Measurements from ENCODE around the gene TAX1BP1. TPM values are rescaled to one million over a fixed set of nuclear protein-coding genes. Genes with fewer than 3 reads are reported as not detected.
"Not testable (repeated sequence)": the region's sequence is repeated elsewhere in the genome, so short reads cannot be mapped to it uniquely, and the experiment has no call there.

The TAX1BP1 gene
- total RNA-seq, 1 experiment from 2014 or later: 130 TPM

- DNase-seq (ENCODE audit: extremely low read depth, low read depth): no peak
Measured at GRCh38 chr7:27737616-27738015, 2.3 kb upstream of the TAX1BP1 start.

GRCh38 chr7:27739301-27739908, 557 bp upstream of the TAX1BP1 start:
- no peak for DNase-seq (ENCODE audit: extremely low read depth, low read depth)

DNA sequence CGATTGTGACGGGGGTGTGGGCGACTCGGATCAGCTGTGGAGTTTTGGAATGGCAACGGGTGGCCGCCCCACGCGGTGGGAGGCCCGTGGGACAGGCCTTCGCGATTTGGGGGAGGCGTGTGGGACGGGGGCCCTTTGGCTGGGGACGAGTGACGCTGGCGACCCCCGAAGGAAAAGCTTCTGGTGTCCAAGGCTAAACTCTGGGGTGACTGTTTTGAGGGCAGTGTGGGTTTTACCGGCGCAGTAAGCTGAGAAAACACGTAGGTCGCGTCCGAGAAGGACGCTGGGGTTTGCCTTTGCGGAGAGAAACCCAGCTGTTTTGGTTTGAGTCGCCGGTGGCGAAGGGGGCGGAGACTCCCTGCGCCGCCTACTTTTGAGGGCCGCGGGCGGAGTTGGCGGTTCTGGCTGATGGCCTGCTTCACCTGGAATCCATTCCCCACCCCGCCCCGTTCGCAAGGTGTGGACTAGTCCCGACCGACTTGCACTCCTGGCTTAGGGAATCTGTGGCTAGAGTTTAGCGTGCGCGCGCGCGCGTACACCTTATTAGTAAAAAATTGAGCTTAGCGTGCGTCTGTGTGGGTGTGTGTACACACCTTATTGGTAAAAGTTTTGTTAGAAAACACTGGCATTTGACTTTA, 606 bp downstream of the TAX1BP1 start:
- peak; percentile 78 for DNase-seq (ENCODE audit: extremely low read depth, low read depth)

GRCh38 chr7:27742091-27742710, 2.2 kb downstream of the TAX1BP1 start:
- not testable (repeated sequence) for DNase-seq (ENCODE audit: extremely low read depth, low read depth)

- peak; percentile 69 for DNase-seq (ENCODE audit: extremely low read depth, low read depth)
Measured at GRCh38 chr7:27745064-27745583, 5.2 kb downstream of the TAX1BP1 start.

- DNase-seq (ENCODE audit: extremely low read depth, low read depth): no peak
Measured at GRCh38 chr7:27746486-27746885, 6.5 kb downstream of the TAX1BP1 start.

- DNase-seq (ENCODE audit: extremely low read depth, low read depth): no peak
Measured at GRCh38 chr7:27746978-27747377, 7.0 kb downstream of the TAX1BP1 start.

- no peak for DNase-seq (ENCODE audit: extremely low read depth, low read depth)
Measured at GRCh38 chr7:27747589-27748368, 7.8 kb downstream of the TAX1BP1 start.

- DNase-seq (ENCODE audit: extremely low read depth, low read depth): no peak
Measured at GRCh38 chr7:27750316-27750715, 10.4 kb downstream of the TAX1BP1 start.

DNA sequence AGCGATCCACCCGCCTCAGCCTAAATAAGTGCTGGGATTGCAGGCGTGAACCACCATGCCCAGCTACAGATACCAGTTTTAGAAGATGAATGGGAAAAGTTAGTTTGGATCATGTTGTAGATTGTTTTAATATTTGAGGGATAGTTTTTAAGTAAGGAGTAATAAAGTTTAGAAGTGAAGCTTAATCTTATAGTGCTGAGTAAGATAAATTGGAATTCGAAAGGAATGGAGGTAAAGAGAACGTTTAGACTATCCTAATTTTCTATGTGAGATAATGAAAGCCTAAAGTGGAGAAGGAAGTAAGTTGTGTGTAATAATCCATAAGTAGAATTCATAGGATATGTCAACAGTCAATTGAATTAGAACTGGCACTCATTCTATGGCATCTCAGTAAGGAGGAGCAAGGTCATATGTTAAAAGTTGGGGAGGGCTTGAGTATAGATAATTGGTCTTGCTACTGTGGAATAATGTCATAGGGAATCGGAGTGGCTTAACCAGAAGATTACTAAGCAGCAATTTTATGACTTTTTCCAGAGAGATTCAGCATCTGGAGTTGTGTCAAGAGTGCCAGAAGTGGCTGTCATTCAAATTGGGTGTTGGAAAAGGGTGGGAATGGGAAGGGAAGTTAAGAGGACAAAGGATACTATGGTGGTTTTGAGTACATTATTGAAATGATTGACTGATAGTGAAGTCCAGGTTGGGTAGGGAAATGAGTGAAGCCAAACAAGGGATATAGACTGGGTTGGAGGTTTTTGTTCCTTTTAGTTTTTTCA, 12.1 kb downstream of the TAX1BP1 start:
- no peak for DNase-seq (ENCODE audit: extremely low read depth, low read depth)

DNA sequence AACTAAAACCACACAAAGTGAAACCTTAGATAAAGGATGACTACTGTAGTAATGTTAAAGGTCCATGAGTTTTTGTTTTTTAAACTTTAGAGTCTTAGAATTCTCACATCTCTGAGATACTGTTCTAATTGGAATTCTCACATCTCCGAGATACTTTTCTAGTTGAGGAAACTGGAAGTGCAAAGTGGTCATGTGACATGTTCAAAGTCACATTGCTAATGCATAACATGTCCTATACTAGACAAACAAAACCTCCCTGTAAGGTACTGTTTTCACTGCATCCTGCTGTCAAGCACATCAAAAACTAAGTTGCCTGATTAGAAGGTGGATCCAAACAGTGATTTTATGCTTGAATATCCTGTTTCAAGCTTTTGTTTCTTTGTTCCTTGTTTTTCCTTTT, 13.9 kb downstream of the TAX1BP1 start:
- DNase-seq (ENCODE audit: extremely low read depth, low read depth): no peak

DNA sequence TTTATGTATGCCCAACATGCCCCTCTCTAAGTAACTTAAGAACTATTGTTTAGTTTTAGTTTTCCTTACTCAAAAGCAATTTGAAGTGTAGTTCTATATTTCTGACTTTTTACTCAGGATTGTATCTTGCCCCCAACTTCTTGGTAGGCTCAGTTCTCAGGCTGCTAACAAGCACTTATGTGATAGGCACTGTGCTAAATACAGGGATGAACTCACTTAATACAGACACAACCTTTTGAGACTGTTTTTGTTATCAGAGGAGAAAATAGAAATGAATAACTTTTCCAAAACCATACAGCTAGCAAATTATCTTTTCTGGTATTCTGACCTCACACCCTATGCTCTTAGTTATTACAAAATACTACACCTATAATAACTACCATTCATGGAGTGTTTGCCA, 16.3 kb downstream of the TAX1BP1 start:
- DNase-seq (ENCODE audit: extremely low read depth, low read depth): no peak

DNA sequence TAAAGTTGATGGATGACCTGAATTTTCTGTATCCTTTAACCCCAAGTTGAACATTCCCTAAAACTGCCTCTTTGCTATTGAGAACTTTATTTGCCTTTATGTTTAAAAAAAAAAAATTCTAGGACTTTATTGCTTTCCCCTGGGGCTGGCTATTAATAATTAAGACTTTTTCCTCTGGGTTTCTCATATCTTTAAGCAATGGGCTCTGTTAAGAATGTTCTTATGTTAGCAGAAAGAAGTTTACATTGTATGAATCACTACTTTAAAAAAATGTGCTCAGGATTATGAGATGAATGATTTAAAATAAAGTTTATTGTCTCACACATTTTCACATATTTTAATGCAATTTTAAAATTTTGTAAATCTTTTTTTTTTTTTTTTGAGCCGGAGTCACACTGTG, 19.5 kb downstream of the TAX1BP1 start:
- DNase-seq (ENCODE audit: extremely low read depth, low read depth): no peak

DNA sequence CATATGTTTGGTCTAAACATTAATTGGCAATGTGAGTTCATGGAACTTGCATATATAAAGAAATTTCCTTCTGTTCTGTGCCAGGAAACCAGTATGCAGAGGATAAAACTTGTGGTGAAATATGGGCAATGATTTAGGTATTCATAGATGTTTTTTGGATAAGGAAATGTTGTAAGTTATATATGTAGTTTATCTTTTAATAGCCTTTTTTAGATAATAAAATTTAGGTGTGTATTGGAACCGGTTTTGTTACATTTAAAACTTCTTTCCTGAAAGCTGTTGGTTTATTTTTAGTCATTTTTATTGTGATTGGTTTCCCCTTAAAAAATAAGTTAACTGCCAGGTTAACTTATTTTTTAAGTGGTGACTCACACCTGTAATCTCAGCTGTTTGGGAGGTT, 22.1 kb downstream of the TAX1BP1 start:
- no peak for DNase-seq (ENCODE audit: extremely low read depth, low read depth)

DNA sequence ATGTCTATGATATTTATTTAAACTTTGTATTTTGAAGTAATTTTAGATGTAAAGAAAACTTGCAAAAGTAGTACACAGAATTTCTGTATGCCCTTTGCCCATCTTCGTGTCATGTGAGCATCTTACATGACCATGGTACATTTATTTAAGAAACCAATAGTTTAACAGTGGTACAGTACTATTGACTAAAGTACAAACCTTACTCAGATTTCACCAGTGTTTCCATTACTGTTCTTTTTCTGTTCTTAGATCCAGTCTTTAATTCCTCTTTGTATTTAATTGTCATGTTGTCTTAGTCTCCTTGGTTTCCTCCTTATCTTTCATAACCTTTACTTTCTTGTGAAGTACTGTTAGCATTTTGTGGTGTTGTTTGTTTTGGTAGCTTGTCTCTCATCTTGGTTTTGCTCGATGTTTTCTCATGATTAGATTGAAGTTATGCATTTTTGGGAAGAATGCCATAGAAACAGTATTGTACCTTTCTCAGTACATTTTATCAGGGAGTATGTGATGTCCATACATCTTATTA, 24.1 kb downstream of the TAX1BP1 start:
- DNase-seq (ENCODE audit: extremely low read depth, low read depth): no peak

DNA sequence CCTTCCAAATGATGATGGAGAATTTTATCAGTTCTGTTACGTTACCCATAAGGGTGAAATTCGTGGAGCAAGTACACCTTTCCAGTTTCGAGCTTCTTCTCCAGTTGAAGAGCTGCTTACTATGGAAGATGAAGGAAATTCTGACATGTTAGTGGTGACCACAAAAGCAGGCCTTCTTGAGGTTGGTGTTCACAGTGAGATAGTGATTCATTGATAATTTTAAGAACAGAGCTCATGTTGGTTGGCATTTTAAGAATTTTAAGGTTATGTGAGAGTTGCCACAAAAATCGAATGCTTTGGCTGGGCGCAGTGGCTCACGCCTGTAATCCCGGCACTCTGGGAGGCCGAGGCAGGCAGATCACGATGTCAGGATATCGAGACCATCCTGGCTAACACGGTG, 25.9 kb downstream of the TAX1BP1 start:
- DNase-seq (ENCODE audit: extremely low read depth, low read depth): no peak

DNA sequence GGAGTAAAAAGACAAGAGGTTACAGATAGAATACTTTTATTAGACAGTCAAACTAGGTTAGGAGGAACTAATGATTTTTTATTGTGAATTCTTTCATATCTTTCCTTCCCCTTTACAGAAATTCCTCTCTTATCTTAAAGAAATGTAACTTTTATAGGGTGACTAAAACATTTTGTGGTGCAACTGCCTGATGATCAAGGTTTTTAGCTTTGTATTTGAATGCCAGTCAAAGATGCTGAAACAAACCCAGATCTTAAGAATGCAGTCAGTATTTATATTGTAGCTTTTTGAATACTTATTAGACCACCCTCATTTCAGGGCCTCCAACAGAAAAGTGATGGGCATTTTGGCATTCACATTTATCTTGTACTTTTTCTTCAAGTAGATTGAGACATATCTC, 27.4 kb downstream of the TAX1BP1 start:
- no peak for DNase-seq (ENCODE audit: extremely low read depth, low read depth)

GRCh38 chr7:27771111-27771510, 31.1 kb downstream of the TAX1BP1 start:
- DNase-seq (ENCODE audit: extremely low read depth, low read depth): no peak

DNA sequence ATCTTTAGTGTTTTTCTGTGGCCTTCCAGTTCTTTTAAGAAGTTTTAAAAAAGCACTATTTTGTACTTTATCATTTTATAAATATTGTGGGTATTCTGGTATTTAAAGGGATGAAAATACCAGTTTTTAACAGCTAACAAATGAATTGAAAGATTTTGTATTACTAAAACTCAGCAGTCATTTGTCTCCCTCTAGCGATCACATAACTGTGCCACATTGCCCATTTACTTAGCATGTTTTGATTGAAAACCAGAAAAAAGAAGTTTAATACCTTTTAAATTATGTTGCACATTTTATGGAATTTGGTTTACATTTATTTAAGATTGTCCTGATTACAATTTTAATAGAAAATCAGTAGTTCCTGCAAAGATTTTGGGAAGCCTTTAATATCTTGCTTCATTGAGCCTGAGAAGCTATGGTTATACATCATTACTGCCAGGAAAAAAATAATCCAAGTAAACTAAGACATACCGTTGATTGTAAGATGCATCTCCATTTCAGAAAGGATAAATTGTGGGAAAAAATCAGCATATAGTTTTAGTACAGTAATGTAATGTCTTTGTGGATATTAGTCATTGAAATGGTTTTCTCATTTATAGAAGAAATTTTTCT, 34.9 kb downstream of the TAX1BP1 start:
- peak; percentile 34 for DNase-seq (ENCODE audit: extremely low read depth, low read depth)

GRCh38 chr7:27775782-27776181, 35.8 kb downstream of the TAX1BP1 start:
- no peak for DNase-seq (ENCODE audit: extremely low read depth, low read depth)

All from NCI-H460 (cell line).